ENCODE results near the gene KCNMA1. TPM values are rescaled to one million over a fixed set of nuclear protein-coding genes. Genes with fewer than 3 reads are reported as not detected.

Gene KCNMA1
- total RNA-seq, 1 experiment from 2014 or later = 0.49 TPM

DNA sequence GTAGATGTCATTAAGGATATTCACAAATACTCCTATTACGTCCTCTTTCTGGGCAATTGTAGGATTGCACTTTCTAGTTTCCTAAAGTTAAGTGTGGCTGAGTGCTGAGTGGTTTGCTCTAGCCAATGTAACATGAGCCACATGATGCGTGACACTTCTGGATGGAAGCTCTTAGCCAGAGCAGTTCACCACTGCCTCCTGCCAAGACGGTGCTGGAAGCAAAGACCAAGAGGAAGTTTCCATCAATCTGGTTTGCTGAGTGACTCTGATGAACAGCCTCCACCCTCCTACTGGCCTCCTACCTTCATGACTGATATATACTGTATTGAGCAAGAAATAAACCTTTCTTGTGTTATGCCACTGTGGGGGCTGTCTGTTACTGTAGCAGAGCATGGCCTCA lies 318.1 kb downstream of the KCNMA1 start:
- intact Hi-C loops (cut with micrococcal nuclease) = no loop called here
- ATAC-seq (no peak), DNase-seq (ENCODE audit: low read depth, low spot score) (no peak)
- Histone ChIP-seq H3K4me2 (ENCODE audit: low read length) (no peak overlapping the region), H3K27me3 (ENCODE audit: insufficient read depth, low read length) (peaks cover 66% of the 10 kb centered on the region), H3K79me2 (ENCODE audit: insufficient read depth, low read length) (no peaks in the 10 kb centered on the region), H3K36me3 (ENCODE audit: control insufficient read depth in 1 of 2, insufficient read depth in 2 of 2, low read length in 2 of 2) (no peaks in the 10 kb centered on the region), H3K27ac (ENCODE audit: low read depth, low read length) (no peak overlapping the region), H4K20me1 (ENCODE audit: insufficient read depth) (no peaks in the 10 kb centered on the region), H3K9me2 (ENCODE audit: insufficient read depth) (no peaks in the 10 kb centered on the region), H3K4me1 (ENCODE audit: control insufficient read depth in 1 of 2, insufficient read depth in 2 of 2, low read length in 2 of 2) (no peaks in the 10 kb centered on the region), H3K4me3 (replicated peaks in 1 of 2; ENCODE audit: low read depth in 1 of 2, low read length in 2 of 2) (no peak overlapping the region), H2AFZ (ENCODE audit: low read depth, low read length, poor library complexity, severe bottlenecking) (no peak overlapping the region), H3K9ac (ENCODE audit: low read length) (no peak overlapping the region), H3K9me3 (ENCODE audit: control insufficient read depth in 1 of 2, insufficient read depth in 1 of 2, low read depth in 1 of 2, low read length in 2 of 2) (no peaks in the 10 kb centered on the region)
- POLR2A ChIA-PET = no interaction called here
- TF ChIP-seq ELF1 (IDR thresholded peaks at IDR 0.05; ENCODE audit: borderline replicate concordance, low read depth) = no peak
- TF ChIP-seq YY1 (IDR thresholded peaks at IDR 0.05; ENCODE audit: extremely low read depth, insufficient replicate concordance, low read depth, low read length) = no peak
- TF ChIP-seq ZNF274 (IDR thresholded peaks at IDR 0.05; ENCODE audit: low read depth, low read length) = no peak
- TF ChIP-seq TCF7L2 (IDR thresholded peaks at IDR 0.05; ENCODE audit: borderline replicate concordance, extremely low read depth, insufficient read depth, insufficient read length) = no peak
- TF ChIP-seq SIN3A (IDR thresholded peaks at IDR 0.05; ENCODE audit: low read depth) = no peak
- no peak for TF ChIP-seq SRF (IDR thresholded peaks at IDR 0.05; ENCODE audit: low read depth)
- TF ChIP-seq FOSL1 (IDR thresholded peaks at IDR 0.05; ENCODE audit: low read depth) = no peak
- TF ChIP-seq ZFX (IDR thresholded peaks at IDR 0.05) = no peak
- TF ChIP-seq, protein P1, sequence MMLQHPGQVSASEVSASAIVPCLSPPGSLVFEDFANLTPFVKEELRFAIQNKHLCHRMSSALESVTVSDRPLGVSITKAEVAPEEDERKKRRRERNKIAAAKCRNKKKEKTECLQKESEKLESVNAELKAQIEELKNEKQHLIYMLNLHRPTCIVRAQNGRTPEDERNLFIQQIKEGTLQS (IDR thresholded peaks at IDR 0.05) = no peak
- TF ChIP-seq, protein P2, sequence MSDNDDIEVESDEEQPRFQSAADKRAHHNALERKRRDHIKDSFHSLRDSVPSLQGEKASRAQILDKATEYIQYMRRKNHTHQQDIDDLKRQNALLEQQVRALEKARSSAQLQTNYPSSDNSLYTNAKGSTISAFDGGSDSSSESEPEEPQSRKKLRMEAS (IDR thresholded peaks at IDR 0.05) = no peak
- TF ChIP-seq, protein P3, sequence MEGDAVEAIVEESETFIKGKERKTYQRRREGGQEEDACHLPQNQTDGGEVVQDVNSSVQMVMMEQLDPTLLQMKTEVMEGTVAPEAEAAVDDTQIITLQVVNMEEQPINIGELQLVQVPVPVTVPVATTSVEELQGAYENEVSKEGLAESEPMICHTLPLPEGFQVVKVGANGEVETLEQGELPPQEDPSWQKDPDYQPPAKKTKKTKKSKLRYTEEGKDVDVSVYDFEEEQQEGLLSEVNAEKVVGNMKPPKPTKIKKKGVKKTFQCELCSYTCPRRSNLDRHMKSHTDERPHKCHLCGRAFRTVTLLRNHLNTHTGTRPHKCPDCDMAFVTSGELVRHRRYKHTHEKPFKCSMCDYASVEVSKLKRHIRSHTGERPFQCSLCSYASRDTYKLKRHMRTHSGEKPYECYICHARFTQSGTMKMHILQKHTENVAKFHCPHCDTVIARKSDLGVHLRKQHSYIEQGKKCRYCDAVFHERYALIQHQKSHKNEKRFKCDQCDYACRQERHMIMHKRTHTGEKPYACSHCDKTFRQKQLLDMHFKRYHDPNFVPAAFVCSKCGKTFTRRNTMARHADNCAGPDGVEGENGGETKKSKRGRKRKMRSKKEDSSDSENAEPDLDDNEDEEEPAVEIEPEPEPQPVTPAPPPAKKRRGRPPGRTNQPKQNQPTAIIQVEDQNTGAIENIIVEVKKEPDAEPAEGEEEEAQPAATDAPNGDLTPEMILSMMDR (IDR thresholded peaks at IDR 0.05 in 2 of 3, conservative IDR thresholded peaks at IDR 0.05 in 1 of 3; ENCODE audit: borderline replicate concordance in 1 of 3, insufficient read depth in 1 of 3, low read depth in 2 of 3, low read length in 2 of 3) = no peak
- TF ChIP-seq JUND (IDR thresholded peaks at IDR 0.05) = no peak
- TF ChIP-seq RAD21 (IDR thresholded peaks at IDR 0.05; ENCODE audit: low read depth) = no peak
- TF ChIP-seq CEBPB (IDR thresholded peaks at IDR 0.05; ENCODE audit: low read depth) = no peak
- no peak for TF ChIP-seq EZH2 (IDR thresholded peaks at IDR 0.05)
- no peak for TF ChIP-seq POLR2AphosphoS5 (IDR thresholded peaks at IDR 0.05; ENCODE audit: low read depth, low read length)
- TF ChIP-seq POLR2A (IDR thresholded peaks at IDR 0.05; ENCODE audit: borderline replicate concordance, extremely low read depth, insufficient read depth, insufficient read length) = no peak
- TF ChIP-seq, protein P4, sequence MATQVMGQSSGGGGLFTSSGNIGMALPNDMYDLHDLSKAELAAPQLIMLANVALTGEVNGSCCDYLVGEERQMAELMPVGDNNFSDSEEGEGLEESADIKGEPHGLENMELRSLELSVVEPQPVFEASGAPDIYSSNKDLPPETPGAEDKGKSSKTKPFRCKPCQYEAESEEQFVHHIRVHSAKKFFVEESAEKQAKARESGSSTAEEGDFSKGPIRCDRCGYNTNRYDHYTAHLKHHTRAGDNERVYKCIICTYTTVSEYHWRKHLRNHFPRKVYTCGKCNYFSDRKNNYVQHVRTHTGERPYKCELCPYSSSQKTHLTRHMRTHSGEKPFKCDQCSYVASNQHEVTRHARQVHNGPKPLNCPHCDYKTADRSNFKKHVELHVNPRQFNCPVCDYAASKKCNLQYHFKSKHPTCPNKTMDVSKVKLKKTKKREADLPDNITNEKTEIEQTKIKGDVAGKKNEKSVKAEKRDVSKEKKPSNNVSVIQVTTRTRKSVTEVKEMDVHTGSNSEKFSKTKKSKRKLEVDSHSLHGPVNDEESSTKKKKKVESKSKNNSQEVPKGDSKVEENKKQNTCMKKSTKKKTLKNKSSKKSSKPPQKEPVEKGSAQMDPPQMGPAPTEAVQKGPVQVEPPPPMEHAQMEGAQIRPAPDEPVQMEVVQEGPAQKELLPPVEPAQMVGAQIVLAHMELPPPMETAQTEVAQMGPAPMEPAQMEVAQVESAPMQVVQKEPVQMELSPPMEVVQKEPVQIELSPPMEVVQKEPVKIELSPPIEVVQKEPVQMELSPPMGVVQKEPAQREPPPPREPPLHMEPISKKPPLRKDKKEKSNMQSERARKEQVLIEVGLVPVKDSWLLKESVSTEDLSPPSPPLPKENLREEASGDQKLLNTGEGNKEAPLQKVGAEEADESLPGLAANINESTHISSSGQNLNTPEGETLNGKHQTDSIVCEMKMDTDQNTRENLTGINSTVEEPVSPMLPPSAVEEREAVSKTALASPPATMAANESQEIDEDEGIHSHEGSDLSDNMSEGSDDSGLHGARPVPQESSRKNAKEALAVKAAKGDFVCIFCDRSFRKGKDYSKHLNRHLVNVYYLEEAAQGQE (IDR thresholded peaks at IDR 0.05; ENCODE audit: low read depth) = no peak
- CTCF ChIA-PET = no interaction called here
- BruUV-seq (replicated peaks) = no TSS peak
- RAD21 ChIA-PET (ENCODE audit: low non-redundant PET in 1 of 2, low total read pairs in 2 of 2, uncharacterized antibody in 2 of 2, unreplicated experiment in 2 of 2) = no interaction called here

Data from HCT116 (cell line).